ENCODE measurements around the gene DHX9. TPM values are rescaled to one million over a fixed set of nuclear protein-coding genes. Genes with fewer than 3 reads are reported as not detected.

DHX9 gene
- total and polyA plus RNA-seq, 9 of the 15 experiments (the other 6 are each of a cell fraction or from before 2014, with no cell fraction given) = 100 to 409 (median 294) TPM

- TF ChIP-seq MXD1 (CRISPR knock-in tag; IDR thresholded peaks at IDR 0.05; ENCODE audit: borderline replicate concordance, poor library complexity, severe bottlenecking) = no peak
- TF ChIP-seq RBM22 (IDR thresholded peaks at IDR 0.05; ENCODE audit: low read depth, low read length, poor library complexity, severe bottlenecking) = no peak
- no peak for TF ChIP-seq ZNF436 (CRISPR knock-in tag; IDR thresholded peaks at IDR 0.05)
- no peak for TF ChIP-seq FOXP1 (CRISPR knock-in tag; IDR thresholded peaks at IDR 0.05)
- no peak for TF ChIP-seq HNRNPH1 (optimal IDR thresholded peaks at IDR 0.05; ENCODE audit: low read depth, low read length)
- no peak for TF ChIP-seq HEY1 (CRISPR knock-in tag; IDR thresholded peaks at IDR 0.05; ENCODE audit: borderline replicate concordance)
- TF ChIP-seq PREB (CRISPR knock-in tag; IDR thresholded peaks at IDR 0.05) = no peak
- TF ChIP-seq HMG20A (CRISPR knock-in tag; conservative IDR thresholded peaks at IDR 0.05) = no peak
- no peak for TF ChIP-seq ZNF449 (CRISPR knock-in tag; IDR thresholded peaks at IDR 0.05)
- no peak for TF ChIP-seq XRCC3 (IDR thresholded peaks at IDR 0.05)
- TF ChIP-seq E4F1 (CRISPR knock-in tag; IDR thresholded peaks at IDR 0.05; ENCODE audit: borderline replicate concordance) = no peak
- no peak for TF ChIP-seq VEZF1 (CRISPR knock-in tag; IDR thresholded peaks at IDR 0.05)
- TF ChIP-seq NR2C1 (IDR thresholded peaks at IDR 0.05) = peak; percentile 25; the same call in 1 of the 2 replicates
- 0 out of 2 replicates have a peak, but pooled peaks have one; percentile 45 for TF ChIP-seq NR2C1 (tag; IDR thresholded peaks at IDR 0.05)
- no peak for TF ChIP-seq NR2F6 (CRISPR knock-in tag; IDR thresholded peaks at IDR 0.05)
- no peak for TF ChIP-seq NRF1 (conservative IDR thresholded peaks at IDR 0.05 in 1 of 2, IDR thresholded peaks at IDR 0.05 in 1 of 2)
- no peak for TF ChIP-seq BRD4 (IDR thresholded peaks at IDR 0.05)
- no peak for TF ChIP-seq NELFE (IDR thresholded peaks at IDR 0.05; ENCODE audit: insufficient read depth, insufficient read length)
- no peak for TF ChIP-seq TFAM (CRISPR knock-in tag; conservative IDR thresholded peaks at IDR 0.05)
Measured at GRCh38 chr1:182795563-182796228, 43.5 kb upstream of the DHX9 start (continued).

All from K562 (cell line).